ENCODE results near the gene ZNF716.
"Not testable (repeated sequence)": the region's sequence is repeated elsewhere in the genome, so short reads cannot be mapped to it uniquely, and the experiment has no call there.

ZNF716 gene

GRCh38 chr7:57449904-57450303, at the start of gene ZNF716:
Gene ZNF716, plus strand, starts transcription at chr7:57450177. Its CDS starts 112 bp downstream, at chr7:57450289.
- no peak for DNase-seq (ENCODE audit: low read depth in 2 of 2)

DNA sequence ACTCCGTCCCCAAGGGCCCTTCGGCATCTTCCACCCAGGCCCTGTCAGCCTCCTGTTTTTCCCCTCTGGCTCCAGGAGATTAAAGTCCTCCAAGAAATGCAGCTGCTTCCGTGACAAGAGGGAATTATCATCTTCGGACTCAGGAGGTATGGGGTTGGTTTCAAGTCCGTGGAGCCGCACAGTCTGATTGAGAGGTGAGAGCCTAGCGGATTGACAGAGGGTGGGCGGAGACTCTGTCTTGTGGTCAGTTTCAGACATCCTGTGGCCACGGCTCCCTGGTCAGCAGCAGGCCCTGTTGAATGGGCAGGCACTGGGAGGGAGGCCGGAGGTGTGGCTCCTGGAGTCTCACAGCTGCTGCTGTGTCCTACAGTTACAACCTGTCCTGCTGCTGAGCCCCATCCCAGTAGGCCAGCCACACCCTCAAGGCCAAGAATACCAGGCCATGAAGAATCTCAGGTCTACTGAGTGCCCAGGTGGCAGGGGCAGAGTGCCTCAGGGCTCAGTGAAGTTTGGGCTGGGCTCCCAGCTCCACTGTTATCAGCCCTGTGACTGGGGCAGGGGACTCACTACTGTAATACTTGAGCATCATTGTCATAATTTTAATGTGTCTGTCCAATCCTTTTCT, 49.3 kb upstream of the ZNF716 start:
- no peak for DNase-seq (ENCODE audit: low read depth in 2 of 2)

GRCh38 chr7:57403051-57403450, 46.9 kb upstream of the ZNF716 start:
- DNase-seq (ENCODE audit: low read depth in 2 of 2) = not testable (repeated sequence)

DNA sequence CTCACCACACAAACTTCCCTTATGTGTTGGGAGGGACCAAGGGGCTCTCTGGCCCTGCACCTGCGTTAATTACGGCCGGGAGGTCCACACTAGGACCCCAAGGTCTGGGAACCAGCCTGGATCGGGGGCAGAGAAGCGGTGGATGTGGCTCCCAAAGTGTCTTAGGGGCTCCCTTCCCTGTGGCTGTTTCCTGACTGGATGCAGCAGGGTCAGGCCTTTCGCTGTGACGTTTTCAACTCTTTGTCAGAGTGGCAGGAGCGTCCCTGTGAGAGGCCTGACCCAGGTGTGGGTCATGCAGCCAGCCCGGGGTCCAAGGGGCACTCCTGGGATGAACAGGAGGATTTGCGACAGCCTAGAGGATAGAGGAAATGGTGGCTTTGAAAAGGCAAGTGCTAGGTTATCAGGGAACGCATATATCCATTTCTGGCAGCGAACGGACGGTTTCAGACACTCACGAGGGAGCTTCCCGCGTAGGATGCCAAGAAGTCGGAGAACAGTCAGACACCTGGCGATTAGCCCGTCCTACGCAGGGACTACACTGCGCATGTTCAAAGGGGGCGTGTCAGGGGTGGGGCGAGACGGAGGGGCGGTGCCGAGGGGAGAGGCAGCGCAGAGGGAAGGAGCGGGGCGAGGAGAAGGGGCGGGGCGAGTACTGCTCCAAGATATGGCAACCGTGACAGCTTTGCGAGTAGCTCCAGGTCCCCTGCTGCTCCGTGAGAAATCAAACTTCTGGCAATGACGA, 46.2 kb upstream of the ZNF716 start:
- no peak for DNase-seq (ENCODE audit: low read depth in 2 of 2)

DNA sequence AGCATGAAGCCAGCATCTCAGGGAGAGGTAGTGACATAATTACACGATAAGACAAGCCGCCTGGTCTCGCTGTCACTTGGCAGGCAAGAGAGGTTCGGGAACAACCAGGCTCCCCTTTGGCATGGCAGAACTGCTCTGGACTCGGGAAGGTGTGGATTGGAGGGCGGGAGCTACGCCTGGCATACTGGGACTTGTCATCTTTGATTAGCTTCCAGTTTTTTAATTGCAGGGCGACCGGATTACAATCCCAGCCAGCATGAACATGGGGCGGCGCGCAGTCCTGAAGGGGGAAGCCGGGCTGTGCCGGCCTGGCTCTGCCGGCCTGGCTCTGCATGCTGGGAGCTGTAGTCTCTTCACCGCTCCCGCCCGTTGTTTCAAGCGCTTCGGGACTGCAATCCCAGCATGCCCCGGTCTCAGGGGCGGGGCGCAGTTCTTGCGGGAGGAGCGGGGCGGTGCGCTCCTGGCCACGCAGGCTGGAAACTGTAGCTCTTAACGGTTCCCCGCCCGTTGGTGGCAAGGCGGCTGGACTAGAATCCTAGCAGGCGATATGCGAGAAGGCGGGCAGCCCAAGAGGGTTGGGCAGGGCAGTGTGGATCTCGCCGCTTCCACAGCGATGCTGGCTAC, 45.5 kb upstream of the ZNF716 start:
- DNase-seq (ENCODE audit: low read depth in 2 of 2) = no peak

DNA sequence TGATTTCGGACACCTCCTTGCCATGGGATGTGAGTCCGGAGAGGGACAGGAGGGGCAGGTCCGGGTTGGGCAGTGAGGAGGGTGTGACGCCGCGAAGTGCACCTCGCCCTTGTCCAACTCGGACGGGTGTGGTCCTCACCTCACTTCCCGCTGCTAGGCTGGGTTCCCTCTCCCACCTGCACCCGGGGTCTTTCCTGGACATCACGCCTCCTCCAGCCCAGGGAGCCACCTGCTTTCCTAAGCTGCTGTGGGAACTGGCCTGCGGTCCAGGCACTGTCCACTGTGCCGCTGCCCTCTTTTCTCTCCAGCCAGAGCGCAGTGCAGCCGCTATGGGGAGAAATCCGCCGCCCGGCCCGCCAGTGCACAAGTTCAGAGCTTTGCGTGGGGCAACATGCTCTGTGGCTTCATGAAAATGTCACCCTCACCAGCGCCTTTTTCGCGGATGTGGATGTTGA, 45.0 kb upstream of the ZNF716 start:
- DNase-seq (ENCODE audit: low read depth in 2 of 2) = no peak

- no peak for DNase-seq (ENCODE audit: low read depth in 2 of 2)
Observed at GRCh38 chr7:57407125-57407524, 42.9 kb upstream of the ZNF716 start.

DNA sequence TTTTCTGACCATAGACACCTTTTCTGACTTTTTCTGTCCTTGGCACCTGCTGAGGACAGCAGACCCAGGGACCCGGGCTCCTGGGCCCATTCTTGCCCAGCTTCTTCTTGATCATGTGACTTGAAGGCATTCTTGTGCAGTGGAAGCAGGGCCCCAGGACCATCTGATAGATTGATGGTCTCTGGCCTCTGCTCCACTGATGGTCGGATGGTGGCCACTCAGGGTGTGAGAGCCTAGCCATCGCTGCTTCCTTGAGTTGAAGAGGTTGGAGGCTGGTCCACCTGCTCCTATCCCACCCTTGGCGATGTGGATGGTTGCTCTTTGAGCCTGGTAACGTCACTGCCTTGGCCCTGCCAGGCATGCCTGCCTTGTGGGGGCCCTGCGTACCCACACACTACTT, 37.8 kb upstream of the ZNF716 start:
- DNase-seq (ENCODE audit: low read depth in 2 of 2) = no peak

GRCh38 chr7:57412618-57413017, 37.4 kb upstream of the ZNF716 start:
- no peak for DNase-seq (ENCODE audit: low read depth in 2 of 2)

- no peak for DNase-seq (ENCODE audit: low read depth in 2 of 2)
Observed at GRCh38 chr7:57413529-57414398, 36.2 kb upstream of the ZNF716 start.

GRCh38 chr7:57414415-57414814, 35.6 kb upstream of the ZNF716 start:
- DNase-seq (ENCODE audit: low read depth in 2 of 2) = no peak

DNA sequence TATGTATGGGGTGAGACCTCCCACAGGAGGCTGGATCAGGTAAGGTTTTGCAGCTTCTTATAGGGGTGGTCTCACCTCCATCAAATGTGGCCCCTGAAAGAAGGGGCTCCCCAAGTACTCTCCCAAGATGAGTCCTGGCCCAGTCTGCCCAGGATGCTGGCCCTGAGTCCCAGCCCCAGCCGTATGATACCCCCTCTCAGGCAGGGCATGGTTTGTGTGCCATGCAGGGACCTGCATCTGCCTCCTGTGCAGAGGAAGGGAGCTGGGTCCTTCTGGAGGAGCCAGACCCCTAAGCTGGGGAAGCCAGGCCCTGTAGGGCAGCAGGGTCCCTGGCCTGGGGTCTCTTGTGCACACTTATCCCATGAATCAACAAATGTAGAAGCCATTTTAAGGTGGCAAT, 35.1 kb upstream of the ZNF716 start:
- no peak for DNase-seq (ENCODE audit: low read depth in 2 of 2)

- no peak for DNase-seq (ENCODE audit: low read depth in 2 of 2)
Observed at GRCh38 chr7:57415326-57415725, 34.7 kb upstream of the ZNF716 start.

DNA sequence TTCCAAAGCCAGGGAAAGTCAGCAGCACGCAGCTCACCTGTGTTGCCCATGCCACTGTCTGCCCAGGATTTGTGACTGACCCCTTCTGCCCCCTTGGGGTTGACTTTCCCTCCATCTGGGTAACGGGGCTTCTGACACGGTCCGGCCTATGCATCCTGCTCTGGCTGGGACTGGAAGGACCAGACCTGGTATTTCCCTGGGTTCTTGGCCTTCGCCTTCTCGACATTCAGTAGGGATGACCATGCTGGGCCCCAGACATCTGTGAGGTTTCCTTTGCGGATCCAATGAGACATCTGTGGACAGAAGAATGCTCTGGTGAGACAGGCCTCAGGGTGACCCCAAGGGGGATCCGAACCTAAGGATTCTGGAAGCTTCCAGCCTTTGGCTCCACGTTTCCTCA, 34.2 kb upstream of the ZNF716 start:
- DNase-seq (ENCODE audit: low read depth in 2 of 2) = no peak

DNA sequence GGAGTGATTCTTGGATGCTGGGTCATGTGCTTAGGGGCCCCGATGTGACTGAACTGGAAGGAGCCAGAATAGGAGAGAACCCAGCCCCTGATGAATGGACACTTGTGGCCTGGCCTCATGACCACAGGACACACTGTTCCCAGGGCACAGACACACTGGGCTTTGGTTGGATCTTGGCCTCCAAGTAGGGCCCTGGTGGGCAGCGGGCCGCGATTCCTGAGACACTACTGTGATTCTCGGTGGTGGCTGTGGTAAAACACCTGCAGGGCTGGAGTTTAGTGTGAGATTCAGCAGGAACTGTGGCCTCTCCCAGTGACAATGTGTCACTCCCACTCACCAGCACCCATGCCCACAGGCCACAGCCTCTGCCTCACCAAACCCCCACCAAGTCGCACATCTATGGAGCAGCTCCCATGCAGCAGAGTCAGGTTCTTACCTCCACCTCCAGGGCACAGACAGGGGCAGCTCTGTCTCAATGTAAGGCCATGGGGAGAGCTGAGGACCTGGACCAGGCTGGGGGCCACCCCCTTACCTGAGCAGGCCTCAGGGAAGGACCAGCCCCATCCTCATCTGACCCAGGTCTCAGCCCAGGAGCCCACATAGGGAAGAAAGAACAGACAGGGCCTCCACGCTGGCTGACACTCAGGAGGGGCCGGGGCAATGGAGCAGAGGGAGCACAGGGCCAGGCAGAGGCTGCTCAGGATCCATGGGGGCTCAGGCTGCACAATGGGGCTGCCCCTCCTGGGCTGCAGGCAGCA, 33.2 kb upstream of the ZNF716 start:
- no peak for DNase-seq (ENCODE audit: low read depth in 2 of 2)

DNA sequence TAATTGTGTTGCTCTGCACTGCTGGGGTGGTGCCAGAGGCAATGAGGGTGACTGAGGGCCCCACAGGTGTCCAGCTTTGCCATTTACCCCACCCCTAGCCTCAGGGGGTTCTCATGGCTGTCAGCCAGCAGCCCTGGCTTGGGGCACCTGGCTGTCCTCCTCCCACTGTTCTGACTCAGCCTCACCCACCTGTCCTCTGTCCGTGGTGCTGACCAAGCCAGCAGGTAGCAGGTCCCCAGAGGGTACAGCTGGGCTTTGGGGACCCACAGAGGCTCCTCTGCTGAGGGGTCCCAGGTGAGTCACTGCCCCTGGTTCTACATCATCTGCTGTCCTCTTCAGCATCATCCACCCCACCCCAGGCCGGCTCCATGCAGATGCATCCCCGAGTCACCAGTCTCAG, 32.2 kb upstream of the ZNF716 start:
- no peak for DNase-seq (ENCODE audit: low read depth in 2 of 2)

GRCh38 chr7:57423768-57424167, 26.2 kb upstream of the ZNF716 start:
- DNase-seq (ENCODE audit: low read depth in 2 of 2) = no peak

DNA sequence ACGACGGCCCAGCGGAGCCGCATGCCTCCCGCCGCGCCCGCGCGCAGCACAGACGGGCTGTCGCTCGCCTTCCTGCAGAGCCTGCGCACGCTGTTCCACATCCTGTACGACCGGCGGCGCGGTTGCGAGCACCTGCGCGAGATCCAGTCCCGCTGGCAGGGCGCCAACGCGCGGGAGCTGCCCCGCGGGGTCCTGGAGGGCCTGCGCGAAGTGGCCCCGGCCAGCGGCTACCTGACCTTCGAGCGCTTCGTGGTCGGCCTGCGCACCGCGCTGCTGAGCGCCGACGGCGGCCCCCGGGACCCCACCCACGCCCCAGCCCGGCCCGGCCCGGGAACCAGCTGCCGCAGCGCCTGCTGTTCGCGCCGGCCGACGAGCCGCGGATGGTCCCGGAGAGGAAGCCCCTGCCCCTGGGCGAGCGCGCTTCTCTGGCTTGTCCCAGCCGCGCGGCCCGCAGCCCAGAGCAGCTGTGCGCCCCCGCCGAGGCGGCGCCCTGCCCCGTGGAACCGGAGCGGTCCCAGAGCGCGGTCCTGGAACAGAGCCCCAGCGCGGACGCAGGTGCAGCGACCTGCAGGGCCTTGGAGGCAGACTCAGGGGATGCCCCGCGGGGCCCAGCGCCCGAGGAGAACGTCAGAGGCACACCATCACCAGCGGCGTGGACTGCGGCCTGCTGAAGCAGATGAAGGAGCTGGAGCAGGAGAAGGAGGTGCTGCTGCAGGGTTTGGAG, 25.3 kb upstream of the ZNF716 start:
- DNase-seq (ENCODE audit: low read depth in 2 of 2) = no peak

DNA sequence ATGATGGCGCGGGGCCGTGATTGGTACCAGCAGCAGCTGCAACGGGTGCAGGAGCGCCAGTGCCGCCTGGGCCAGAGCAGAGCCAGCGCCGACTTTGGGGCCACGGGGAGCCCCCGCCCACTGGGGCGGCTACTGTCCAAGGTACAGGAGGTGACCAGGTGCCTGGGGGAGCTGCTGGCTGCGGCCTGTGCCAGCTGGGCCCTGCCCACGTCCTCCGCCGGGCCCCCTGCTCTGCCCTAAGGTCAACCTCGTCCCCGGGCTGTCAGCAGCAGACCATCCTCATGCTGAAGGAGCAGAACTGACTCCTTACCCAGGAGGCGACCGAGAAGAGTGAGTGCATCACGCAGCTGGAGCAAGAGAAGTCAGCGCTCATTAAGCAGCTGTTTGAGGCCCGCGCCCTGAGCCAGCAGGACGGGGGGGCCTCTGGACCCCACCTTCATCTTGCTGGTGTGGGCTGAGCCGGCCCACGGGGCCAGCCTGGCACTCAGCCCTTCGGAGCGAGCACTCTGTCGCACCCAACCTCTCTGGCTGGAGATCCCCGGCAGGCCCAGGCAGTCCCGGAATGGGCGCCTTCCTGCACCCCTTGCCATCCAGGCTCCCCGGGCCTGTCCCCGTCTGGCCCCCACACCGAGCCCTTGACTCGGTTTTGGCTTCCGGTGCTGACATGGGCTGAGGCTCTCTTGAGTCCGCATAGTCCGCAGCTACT, 24.6 kb upstream of the ZNF716 start:
- no peak for DNase-seq (ENCODE audit: low read depth in 2 of 2)

Measured in stimulated activated CD4-positive, alpha-beta T cell treated with anti-CD3 and anti-CD28 coated beads, Interleukin-1b, Interleukin-23, amount 100 ng/mL, for 4 hours (primary cell).